NCI-H2227 treated with DMSO at 0.1 percent for 48 hours (cell line): Measurements from ENCODE around the gene TMEM14B.
"Not testable (repeated sequence)": the region's sequence is repeated elsewhere in the genome, so short reads cannot be mapped to it uniquely, and the experiment has no call there.

Experiments used
- DNase-seq: peaks from one replicate; lab custom pipeline; 2025; lab: John Stamatoyannopoulos, UW

The TMEM14B gene

GRCh38 chr6:10746915-10747250 lies 722 bp upstream of the TMEM14B start:
- peak; percentile 38 for DNase-seq

GRCh38 chr6:10749734-10750133 lies 2.1 kb downstream of the TMEM14B start:
- DNase-seq, result no peak

GRCh38 chr6:10750568-10750967 lies 3.0 kb downstream of the TMEM14B start:
- DNase-seq, result not testable (repeated sequence)

- not testable (repeated sequence) for DNase-seq
These were observed 4.2 kb downstream of the TMEM14B start for GRCh38 chr6:10751757-10752156.

- DNase-seq, result no peak
These were observed 8.5 kb downstream of the TMEM14B start for GRCh38 chr6:10756085-10756484.

- no peak for DNase-seq
These were observed 11.8 kb downstream of the TMEM14B start for GRCh38 chr6:10759312-10759839.

- no peak for DNase-seq
These were observed 12.3 kb downstream of the TMEM14B start for GRCh38 chr6:10759884-10760329.

- no peak for DNase-seq
These were observed 15.4 kb downstream of the TMEM14B start for GRCh38 chr6:10763006-10763405.

- no peak for DNase-seq
These were observed 21.8 kb downstream of the TMEM14B start for GRCh38 chr6:10769419-10769818.

- no peak for DNase-seq
These were observed 23.8 kb downstream of the TMEM14B start for GRCh38 chr6:10771371-10771894.

- DNase-seq, result no peak
These were observed 30.6 kb downstream of the TMEM14B start for GRCh38 chr6:10778230-10778629.

- no peak for DNase-seq
These were observed 31.5 kb downstream of the TMEM14B start for GRCh38 chr6:10779076-10779475.

- DNase-seq, result no peak
These were observed 44.1 kb downstream of the TMEM14B start for GRCh38 chr6:10791673-10792072.

- DNase-seq, result no peak
These were observed 44.5 kb downstream of the TMEM14B start for GRCh38 chr6:10792101-10792500.

GRCh38 chr6:10793035-10793434 lies 45.4 kb downstream of the TMEM14B start:
- no peak for DNase-seq

- no peak for DNase-seq
These were observed 46.1 kb downstream of the TMEM14B start for GRCh38 chr6:10793695-10794094.

- no peak for DNase-seq
These were observed 46.6 kb downstream of the TMEM14B start for GRCh38 chr6:10794239-10794638.

GRCh38 chr6:10800810-10801209 lies 53.2 kb downstream of the TMEM14B start:
- DNase-seq, result no peak

- DNase-seq, result peak; percentile 67
These were observed 53.7 kb downstream of the TMEM14B start for GRCh38 chr6:10801224-10801848.
